Effector memory CD4-positive, alpha-beta T cell (primary cell): Measurements from ENCODE around the gene KCNJ6.
"Not testable (repeated sequence)": the region's sequence is repeated elsewhere in the genome, so short reads cannot be mapped to it uniquely, and the experiment has no call there.

ENCODE experiments used
- DNase-seq, 3 donors: peaks; one replicate each; pipeline ENCODE4 v3.0.0-alpha.2; 2020
- H3K27ac ChIP-seq: 2 replicates; pipeline ENCODE4 v1.7.0; 2013; ENCODE audit warnings: mild to moderate bottlenecking, low read length, moderate library complexity; ENCODE audit not compliant: insufficient read depth, poor library complexity, severe bottlenecking
- H3K27me3 ChIP-seq: replicated peaks from 2 replicates; pipeline ENCODE4 v1.7.0; 2013; ENCODE audit warnings: mild to moderate bottlenecking, low read length; ENCODE audit not compliant: insufficient read depth, control insufficient read depth, poor library complexity, severe bottlenecking
- H3K36me3 ChIP-seq: 2 replicates; pipeline ENCODE4 v1.7.0; 2013; ENCODE audit warnings: mild to moderate bottlenecking, low read length, moderate library complexity; ENCODE audit not compliant: control insufficient read depth, insufficient read depth
- H3K4me1 ChIP-seq: 2 replicates; pipeline ENCODE4 v1.7.0; 2013; ENCODE audit warnings: low read length, mild to moderate bottlenecking; ENCODE audit not compliant: control insufficient read depth, insufficient read depth, poor library complexity, severe bottlenecking
- H3K4me3 ChIP-seq: 2 replicates; pipeline ENCODE4 v1.7.0; 2013; ENCODE audit warnings: low read length, low read depth, mild to moderate bottlenecking; ENCODE audit not compliant: insufficient read depth, poor library complexity, severe bottlenecking
- H3K9me3 ChIP-seq: 2 replicates; pipeline ENCODE4 v1.7.0; 2013; ENCODE audit warnings: mild to moderate bottlenecking, low read length, moderate library complexity; ENCODE audit not compliant: control insufficient read depth

KCNJ6 gene

GRCh38 chr21:37766129-37766528, 150.1 kb downstream of the KCNJ6 start:
- no peak overlapping the region for H3K27ac ChIP-seq
- H3K9me3 ChIP-seq = no peaks in the 10 kb centered on the region
- H3K36me3 ChIP-seq = no peaks in the 10 kb centered on the region
- no peaks in the 10 kb centered on the region for H3K4me1 ChIP-seq
- H3K4me3 ChIP-seq = no peak overlapping the region
- H3K27me3 ChIP-seq = no peaks in the 10 kb centered on the region
- no peak for DNase-seq

GRCh38 chr21:37765221-37765900, 150.9 kb downstream of the KCNJ6 start:
- H3K9me3 ChIP-seq = no peaks in the 10 kb centered on the region
- no peaks in the 10 kb centered on the region for H3K27me3 ChIP-seq
- no peaks in the 10 kb centered on the region for H3K36me3 ChIP-seq
- H3K4me3 ChIP-seq = no peak overlapping the region
- no peak for DNase-seq
- no peaks in the 10 kb centered on the region for H3K4me1 ChIP-seq
- no peak overlapping the region for H3K27ac ChIP-seq

GRCh38 chr21:37764691-37765090, 151.6 kb downstream of the KCNJ6 start:
- Histone ChIP-seq H3K36me3 (no peaks in the 10 kb centered on the region), H3K9me3 (no peaks in the 10 kb centered on the region), H3K4me3 (no peak overlapping the region), H3K27me3 (no peaks in the 10 kb centered on the region), H3K4me1 (no peaks in the 10 kb centered on the region), H3K27ac (no peak overlapping the region)
- DNase-seq = no peak

- no peaks in the 10 kb centered on the region for H3K36me3 ChIP-seq
- no peak overlapping the region for H3K27ac ChIP-seq
- no peak for DNase-seq
- H3K4me1 ChIP-seq = no peaks in the 10 kb centered on the region
- no peaks in the 10 kb centered on the region for H3K27me3 ChIP-seq
- no peaks in the 10 kb centered on the region for H3K9me3 ChIP-seq
- H3K4me3 ChIP-seq = no peak overlapping the region
These were observed 153.0 kb downstream of the KCNJ6 start for GRCh38 chr21:37763298-37763697.

GRCh38 chr21:37762606-37763005, 153.7 kb downstream of the KCNJ6 start:
- Histone ChIP-seq H3K27ac (no peak overlapping the region), H3K9me3 (no peaks in the 10 kb centered on the region), H3K27me3 (no peaks in the 10 kb centered on the region), H3K36me3 (no peaks in the 10 kb centered on the region), H3K4me1 (no peaks in the 10 kb centered on the region), H3K4me3 (no peak overlapping the region)
- DNase-seq = no peak

GRCh38 chr21:37761406-37761805, 154.9 kb downstream of the KCNJ6 start:
- not testable (repeated sequence) for H3K4me3 ChIP-seq, H3K9me3 ChIP-seq, H3K27ac ChIP-seq, H3K27me3 ChIP-seq, H3K4me1 ChIP-seq, H3K36me3 ChIP-seq, DNase-seq

GRCh38 chr21:37759777-37760176, 156.5 kb downstream of the KCNJ6 start:
- Histone ChIP-seq H3K27ac (no peak overlapping the region), H3K27me3 (no peaks in the 10 kb centered on the region), H3K36me3 (no peaks in the 10 kb centered on the region), H3K4me3 (no peak overlapping the region), H3K4me1 (no peaks in the 10 kb centered on the region), H3K9me3 (no peaks in the 10 kb centered on the region)
- DNase-seq = no peak

GRCh38 chr21:37758982-37759381, 157.3 kb downstream of the KCNJ6 start:
- no peaks in the 10 kb centered on the region for H3K27me3 ChIP-seq
- no peaks in the 10 kb centered on the region for H3K4me1 ChIP-seq
- no peak overlapping the region for H3K4me3 ChIP-seq
- no peaks in the 10 kb centered on the region for H3K36me3 ChIP-seq
- no peak overlapping the region for H3K27ac ChIP-seq
- no peaks in the 10 kb centered on the region for H3K9me3 ChIP-seq
- DNase-seq = no peak

GRCh38 chr21:37757606-37758376, 158.5 kb downstream of the KCNJ6 start:
- no peaks in the 10 kb centered on the region for H3K36me3 ChIP-seq
- no peak overlapping the region for H3K27ac ChIP-seq
- H3K27me3 ChIP-seq = no peaks in the 10 kb centered on the region
- DNase-seq = no peak
- H3K4me3 ChIP-seq = no peak overlapping the region
- H3K9me3 ChIP-seq = no peaks in the 10 kb centered on the region
- no peaks in the 10 kb centered on the region for H3K4me1 ChIP-seq

GRCh38 chr21:37753122-37753599, 163.1 kb downstream of the KCNJ6 start:
- no peaks in the 10 kb centered on the region for H3K9me3 ChIP-seq
- DNase-seq = no peak
- no peaks in the 10 kb centered on the region for H3K4me1 ChIP-seq
- no peak overlapping the region for H3K27ac ChIP-seq
- H3K27me3 ChIP-seq = no peaks in the 10 kb centered on the region
- H3K4me3 ChIP-seq = no peak overlapping the region
- H3K36me3 ChIP-seq = no peaks in the 10 kb centered on the region
